HEK293 (cell line): Measurements from ENCODE around the gene HOXD10.

Source experiments
- CTCF ChIP-seq: fragments of 450-650 bp; formaldehyde crosslinking; IDR thresholded peaks from 2 replicates; pipeline ENCODE4 v1.5.1; 2016; ENCODE audit warnings: missing biosample characterization, missing genetic modification characterization
- HOXA7 ChIP-seq: sonication (generic); formaldehyde crosslinking; IDR thresholded peaks from 2 replicates; pipeline ENCODE4 v1.8.1; 2022; ENCODE audit warnings: missing genetic modification reagents, borderline replicate concordance
- REST ChIP-seq: fragments of 450-650 bp; formaldehyde crosslinking; IDR thresholded peaks from 2 replicates; pipeline ENCODE4 v1.5.1; 2016; ENCODE audit warnings: missing biosample characterization, missing genetic modification characterization
- ZBTB49 ChIP-seq: fragments of 450-650 bp; formaldehyde crosslinking; IDR thresholded peaks from 2 replicates; pipeline ENCODE4 v1.5.1; 2016; ENCODE audit warnings: missing biosample characterization, missing genetic modification characterization, low read depth
- ZNF18 ChIP-seq: fragments of 450-650 bp; formaldehyde crosslinking; IDR thresholded peaks from 2 replicates; pipeline ENCODE4 v1.5.1; 2016; ENCODE audit warnings: missing biosample characterization, missing genetic modification characterization
- ZNF274 ChIP-seq, 2 experiments: fragments of 200-500 bp in 1 of 2; fragments of 450-650 bp in 1 of 2; sonication (Bioruptor generic) in 1 of 2; formaldehyde crosslinking in 1 of 2; IDR thresholded peaks; 2 replicates each; pipeline versions ENCODE4 v1.5.1 to v1.6.1; 2014 to 2016; ENCODE audit warnings: borderline replicate concordance in 1 of 2, inconsistent platforms in 1 of 2, low read length in 1 of 2, missing biosample characterization in 1 of 2, missing genetic modification characterization in 1 of 2
- ZNF521 ChIP-seq: fragments of 450-650 bp; formaldehyde crosslinking; IDR thresholded peaks from 2 replicates; pipeline ENCODE4 v1.5.1; 2017; ENCODE audit warnings: missing biosample characterization, mild to moderate bottlenecking, missing genetic modification characterization
- ZNF639 ChIP-seq: fragments of 450-650 bp; formaldehyde crosslinking; IDR thresholded peaks from 2 replicates; pipeline ENCODE4 v1.5.1; 2016; ENCODE audit warnings: missing biosample characterization, missing genetic modification characterization
- ZNF707 ChIP-seq: fragments of 450-650 bp; formaldehyde crosslinking; IDR thresholded peaks from 2 replicates; pipeline ENCODE4 v1.5.1; 2016; ENCODE audit warnings: missing biosample characterization, missing genetic modification characterization

GRCh38 chr2:176103194-176103593 is 13.4 kb upstream of the HOXD10 start:
- TF ChIP-seq ZNF18 (tag by site-specific recombination) (no peak), REST (tag by site-specific recombination) (no peak), HOXA7 (CRISPR knock-in tag) (no peak), ZNF274 (IDR thresholded peaks at IDR 0.05; ENCODE audit: low read length) (no peak), ZNF274 (tag by site-specific recombination; IDR thresholded peaks at IDR 0.05; ENCODE audit: borderline replicate concordance) (no peak), CTCF (tag by site-specific recombination) (no peak), ZNF521 (no peak), ZNF639 (no peak), ZBTB49 (tag by site-specific recombination) (no peak), ZNF707 (tag by site-specific recombination) (no peak)
